COLO829 (cell line): ENCODE data around the gene SLC6A16.
"Not testable (repeated sequence)": the region's sequence is repeated elsewhere in the genome, so short reads cannot be mapped to it uniquely, and the experiment has no call there.

ENCODE experiments used
- DNase-seq: peaks from one replicate; pipeline ENCODE4 v3.0.0; 2012; ENCODE audit warnings: low spot score

The SLC6A16 gene

DNA sequence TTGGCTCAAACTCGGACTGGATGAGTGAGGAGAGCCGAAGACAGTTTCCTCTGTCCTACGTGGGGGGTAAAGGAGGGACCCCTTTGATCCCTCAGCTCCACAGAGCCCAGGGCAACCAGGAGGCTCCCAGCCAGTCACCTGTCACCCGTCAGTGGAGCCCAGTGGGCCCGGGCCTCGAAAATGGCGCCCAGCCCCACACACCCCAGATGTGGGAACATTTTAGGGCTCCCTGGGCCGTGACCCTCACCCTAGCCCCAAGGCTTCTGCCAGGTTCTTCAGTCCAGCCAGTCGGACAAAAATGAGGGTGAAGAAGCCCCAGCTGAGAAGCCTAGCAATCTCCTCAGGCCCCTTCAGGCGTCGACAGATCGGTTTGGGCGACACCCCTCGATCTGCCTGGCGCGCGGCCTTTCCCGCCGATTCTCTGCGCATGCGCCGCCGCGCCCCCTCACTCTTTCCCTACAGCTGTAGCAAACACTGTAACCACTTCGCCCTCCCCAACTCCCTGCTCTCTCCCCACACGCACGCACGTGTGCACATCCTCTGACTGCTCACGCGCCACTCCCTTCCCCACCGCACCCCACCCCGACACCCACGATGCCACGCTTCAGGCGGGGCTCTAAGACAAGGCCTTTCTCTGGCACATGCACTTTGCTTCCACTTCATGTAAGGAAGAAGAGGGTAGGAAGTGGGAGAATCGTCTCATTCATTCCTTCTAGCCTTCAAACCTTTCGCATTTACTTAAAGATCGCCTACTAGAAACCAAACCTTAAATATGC, at the start of gene SLC6A16:
SLC6A16 (minus strand) TSS at position 391 of the 776 bp plus-strand sequence. CDS start 13,844 bp downstream, outside the sequence.
- DNase-seq: no peak

- not testable (repeated sequence) for DNase-seq
These were observed 48.2 kb upstream of the SLC6A16 start for GRCh38 chr19:49373174-49373573.

- no peak for DNase-seq
These were observed 46.2 kb upstream of the SLC6A16 start for GRCh38 chr19:49371184-49371583.

- DNase-seq: no peak
These were observed 43.8 kb upstream of the SLC6A16 start for GRCh38 chr19:49368711-49369358.

- DNase-seq: no peak
These were observed 41.1 kb upstream of the SLC6A16 start for GRCh38 chr19:49366110-49366509.

GRCh38 chr19:49364083-49364737, 39.2 kb upstream of the SLC6A16 start:
- no peak for DNase-seq

GRCh38 chr19:49363268-49364082, 38.5 kb upstream of the SLC6A16 start, which contains the start of gene DKKL1:
TSS of gene DKKL1 (plus strand) at chr19:49363877. CDS start at chr19:49363999, 122 bp downstream.
- DNase-seq: peak; percentile 100

DNA sequence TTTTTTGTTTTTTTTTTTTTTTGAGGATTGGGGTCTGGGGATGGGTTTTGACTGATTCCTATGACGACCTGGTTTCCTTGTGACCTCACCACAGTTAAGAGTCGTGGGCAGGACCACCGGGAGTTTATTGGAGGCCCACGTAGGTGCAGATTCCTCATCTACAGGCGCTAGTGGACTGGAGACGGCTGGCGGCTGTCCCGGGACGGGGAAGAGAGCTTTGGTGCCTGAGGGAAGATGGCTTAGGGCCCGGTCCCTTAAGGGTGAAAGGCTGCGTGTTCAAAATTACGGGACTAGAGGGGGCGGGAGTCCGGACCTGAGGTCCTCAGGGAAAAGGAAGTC, 37.9 kb upstream of the SLC6A16 start:
- peak; percentile 49 for DNase-seq

DNA sequence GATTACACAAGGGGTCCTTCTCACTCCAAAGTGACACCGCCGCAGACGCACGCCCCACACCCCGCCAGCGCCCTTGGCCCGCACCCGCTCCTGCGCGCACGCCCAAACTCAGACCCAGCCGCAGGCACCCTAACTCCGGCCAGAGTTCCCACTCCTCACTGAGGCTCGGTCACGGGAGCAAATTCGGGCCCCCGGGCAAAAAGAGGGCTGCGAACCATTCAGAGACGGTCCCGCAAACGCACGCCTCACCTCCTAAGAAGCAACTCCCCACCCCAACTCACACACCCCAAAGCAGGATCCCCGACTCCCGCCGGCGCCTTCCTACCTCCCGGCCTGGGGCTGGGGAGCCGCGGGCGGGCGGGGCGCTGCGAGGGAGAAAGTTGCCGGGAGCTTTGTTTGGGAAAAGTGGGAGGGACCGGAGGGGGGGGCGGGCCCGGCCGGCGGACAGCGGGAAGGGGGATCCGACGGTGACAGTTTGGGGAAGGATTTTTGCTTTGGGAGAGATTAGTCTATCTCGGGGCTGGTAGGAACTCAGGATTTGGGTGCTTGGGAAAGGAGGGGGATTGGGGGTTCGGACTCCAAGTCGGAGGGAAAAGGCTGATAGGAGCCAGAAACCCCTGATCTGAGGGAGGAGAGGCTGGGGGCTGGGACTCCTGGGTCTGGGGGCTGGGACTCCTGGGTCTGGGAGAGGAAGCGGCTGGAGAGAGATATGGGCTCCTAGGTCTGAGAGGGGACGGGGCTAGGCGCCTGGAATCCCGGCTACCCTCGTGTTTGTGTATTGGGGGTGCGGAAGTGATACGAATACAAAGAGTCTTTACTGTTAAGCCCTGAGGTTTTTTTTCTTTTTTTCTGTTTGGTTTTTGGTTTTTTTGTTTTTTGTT, 37.3 kb upstream of the SLC6A16 start, which contains the start of gene TEAD2:
TEAD2 (minus strand) TSS at position 369 of the 881 bp plus-strand sequence. CDS start 2,341 bp downstream, outside the sequence.
- peak; percentile 51 for DNase-seq

DNA sequence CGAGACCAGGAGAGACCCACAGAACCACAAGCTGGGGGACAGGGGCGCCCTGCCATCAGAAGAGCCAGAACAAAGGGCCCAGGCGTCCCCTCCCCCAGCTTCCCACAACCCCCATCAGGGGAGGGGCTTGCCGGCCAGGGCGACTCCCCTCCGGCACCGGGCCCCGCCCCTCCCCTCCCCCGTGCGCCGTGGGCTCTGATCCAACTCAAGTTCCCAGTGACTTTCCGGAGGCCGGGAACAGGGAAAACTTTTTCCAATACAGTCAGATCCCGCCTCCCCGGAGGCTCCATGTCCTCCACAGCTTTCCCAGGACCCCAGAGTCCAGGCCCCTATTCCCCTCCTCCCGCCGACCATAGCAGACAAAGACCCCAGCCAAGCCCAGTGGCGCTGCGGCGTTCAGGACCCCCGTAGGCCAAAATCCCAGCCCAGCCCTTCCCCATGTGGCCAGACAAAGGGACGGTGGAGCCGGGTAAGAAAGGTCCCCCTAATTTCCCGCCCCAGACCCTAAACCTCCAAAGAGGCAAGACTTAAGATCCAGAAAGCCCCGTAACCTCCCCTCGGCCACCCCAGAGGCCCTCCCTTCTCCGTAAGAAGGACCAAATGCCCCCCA, 36.6 kb upstream of the SLC6A16 start:
- peak; percentile 84 for DNase-seq

GRCh38 chr19:49359851-49360820, 35.1 kb upstream of the SLC6A16 start:
- no peak for DNase-seq

- DNase-seq: no peak
These were observed 32.2 kb upstream of the SLC6A16 start for GRCh38 chr19:49357186-49357585.

DNA sequence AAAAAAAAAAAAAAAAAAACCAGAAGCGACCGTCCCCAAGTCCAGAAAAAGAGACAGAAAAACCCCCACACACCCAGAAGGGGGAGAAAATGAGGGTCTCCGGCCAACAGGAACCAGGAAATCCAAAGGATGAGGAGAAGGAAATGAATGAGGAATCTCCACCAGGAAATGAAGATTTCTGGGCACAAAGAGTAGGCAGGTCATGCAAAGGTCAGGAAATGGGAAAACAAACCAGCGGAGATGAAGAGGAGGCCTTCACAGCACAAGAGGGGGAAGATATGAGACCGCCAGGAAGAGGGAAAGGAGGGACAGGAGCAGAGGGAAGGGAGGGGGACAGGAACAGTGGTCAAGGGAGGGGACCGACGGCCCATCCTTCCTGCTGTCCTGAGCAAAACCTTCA, 31.4 kb upstream of the SLC6A16 start:
- no peak for DNase-seq

DNA sequence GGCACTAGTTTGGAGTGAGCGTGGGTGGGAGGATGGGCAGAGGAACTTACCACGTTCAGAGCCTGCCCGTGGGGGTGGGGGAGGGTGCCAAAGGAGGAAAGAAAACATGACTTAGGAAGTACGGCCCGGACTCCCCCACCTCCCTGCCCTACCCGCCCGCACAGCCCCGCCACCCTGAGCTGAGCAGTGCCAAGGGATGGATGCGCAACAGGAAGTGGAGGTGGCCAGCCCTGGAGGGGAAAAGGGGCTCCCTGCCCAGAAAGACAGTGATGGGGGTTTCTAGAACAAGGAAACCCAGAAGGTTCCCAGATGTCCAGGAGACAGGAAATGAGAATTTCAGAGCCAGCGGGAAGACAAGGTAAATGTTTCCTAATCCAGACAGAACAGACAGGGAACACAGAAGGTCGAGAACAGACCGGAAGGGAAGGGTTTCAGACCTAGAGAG, 30.9 kb upstream of the SLC6A16 start:
- no peak for DNase-seq

DNA sequence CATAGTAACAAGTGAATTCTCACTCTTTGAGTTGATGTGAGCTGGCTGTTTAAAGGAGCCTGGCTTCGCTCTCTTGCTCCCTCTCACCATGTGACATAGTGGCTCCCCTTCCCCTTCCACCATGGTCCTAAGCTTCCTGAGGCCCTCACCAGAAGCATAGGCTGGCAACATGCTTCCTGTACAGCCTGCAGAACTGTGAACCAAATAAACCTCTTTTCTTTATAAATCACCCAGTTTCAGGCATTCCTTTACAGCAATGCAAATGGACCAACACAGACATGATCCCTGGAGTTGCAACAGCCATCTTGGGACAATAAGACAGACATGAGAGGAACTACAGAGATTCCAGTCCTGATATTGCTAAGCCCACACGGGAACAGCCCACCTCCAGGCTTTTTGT, 24.6 kb upstream of the SLC6A16 start:
- DNase-seq: no peak

- DNase-seq: no peak
These were observed 23.6 kb upstream of the SLC6A16 start for GRCh38 chr19:49348305-49349189.

GRCh38 chr19:49347835-49348234, 22.8 kb upstream of the SLC6A16 start:
- DNase-seq: peak; percentile 66

DNA sequence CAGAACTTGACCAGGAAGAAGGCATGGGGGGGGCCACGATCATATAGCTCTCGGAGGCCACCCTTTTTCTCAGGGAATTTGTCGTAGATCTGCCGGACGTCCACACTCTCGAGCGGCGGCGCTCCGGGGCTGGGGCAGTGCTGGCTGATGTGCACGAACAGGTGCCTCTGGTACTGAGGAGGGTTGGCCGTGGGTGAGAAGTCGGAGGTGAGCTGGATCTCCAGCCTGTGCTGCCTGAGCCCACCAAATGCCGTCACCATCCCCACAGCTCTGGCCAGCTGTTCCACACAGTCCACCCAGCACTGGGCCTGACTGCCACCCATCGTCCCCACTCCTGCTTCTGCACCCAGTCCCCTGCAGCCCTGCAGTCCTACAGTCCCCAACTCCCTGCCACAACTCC, 22.2 kb upstream of the SLC6A16 start:
- no peak for DNase-seq
